ENCODE data around the gene IFT43.

The IFT43 gene

GRCh38 chr14:76101391-76102379 lies 116.1 kb downstream of the IFT43 start:
- no peaks in the 10 kb centered on the region for H3K27me3 ChIP-seq (ENCODE audit: low read depth)
- H3K4me1 ChIP-seq, result no peaks in the 10 kb centered on the region
- no peaks in the 10 kb centered on the region for H3K36me3 ChIP-seq (replicated peaks)
- no peak overlapping the region for H3K4me3 ChIP-seq
- in situ Hi-C loops (cut with MboI; ENCODE audit: low sequenced_read_pairs), result no loop called here
- no peak for DNase-seq (ENCODE audit: low spot score in 2 of 2)
- H3K9me3 ChIP-seq, result no peaks in the 10 kb centered on the region

- Histone ChIP-seq H3K36me3 (replicated peaks) (no peaks in the 10 kb centered on the region), H3K27me3 (ENCODE audit: low read depth) (no peaks in the 10 kb centered on the region), H3K9me3 (no peaks in the 10 kb centered on the region), H3K4me1 (no peaks in the 10 kb centered on the region), H3K4me3 (no peak overlapping the region)
- in situ Hi-C loops (cut with MboI; ENCODE audit: low sequenced_read_pairs), result no loop called here
- DNase-seq (ENCODE audit: low spot score in 2 of 2), result no peak
These were observed 119.3 kb downstream of the IFT43 start for GRCh38 chr14:76104802-76105355.

- no peaks in the 10 kb centered on the region for H3K9me3 ChIP-seq
- no peak overlapping the region for H3K4me3 ChIP-seq
- H3K36me3 ChIP-seq (replicated peaks), result no peaks in the 10 kb centered on the region
- H3K4me1 ChIP-seq, result no peaks in the 10 kb centered on the region
- no peaks in the 10 kb centered on the region for H3K27me3 ChIP-seq (ENCODE audit: low read depth)
- in situ Hi-C loops (cut with MboI; ENCODE audit: low sequenced_read_pairs), result no loop called here
- no peak for DNase-seq (ENCODE audit: low spot score in 2 of 2)
These were observed 120.6 kb downstream of the IFT43 start for GRCh38 chr14:76106188-76106587.

GRCh38 chr14:76109087-76109880 lies 123.7 kb downstream of the IFT43 start:
- no peak overlapping the region for H3K4me3 ChIP-seq
- H3K36me3 ChIP-seq (replicated peaks), result no peaks in the 10 kb centered on the region
- in situ Hi-C loops (cut with MboI; ENCODE audit: low sequenced_read_pairs), result no loop called here
- H3K4me1 ChIP-seq, result no peaks in the 10 kb centered on the region
- DNase-seq (ENCODE audit: low spot score in 2 of 2), result no peak
- no peaks in the 10 kb centered on the region for H3K9me3 ChIP-seq
- H3K27me3 ChIP-seq (ENCODE audit: low read depth), result no peaks in the 10 kb centered on the region

- DNase-seq (ENCODE audit: low spot score in 2 of 2), result peak; percentile 18 to 20
- H3K4me1 ChIP-seq, result no peaks in the 10 kb centered on the region
These were observed 127.5 kb downstream of the IFT43 start for GRCh38 chr14:76112889-76113624.

GRCh38 chr14:76113691-76114090 lies 128.1 kb downstream of the IFT43 start:
- in situ Hi-C loops (cut with MboI; ENCODE audit: low sequenced_read_pairs), result no loop called here
- H3K4me1 ChIP-seq, result no peaks in the 10 kb centered on the region
- H3K4me3 ChIP-seq, result no peak overlapping the region
- no peaks in the 10 kb centered on the region for H3K36me3 ChIP-seq (replicated peaks)
- no peaks in the 10 kb centered on the region for H3K9me3 ChIP-seq
- H3K27me3 ChIP-seq (ENCODE audit: low read depth), result no peaks in the 10 kb centered on the region
- no peak for DNase-seq (ENCODE audit: low spot score in 2 of 2)

More at GRCh38 chr14:76112889-76113624, 127.5 kb downstream of the IFT43 start:
- Histone ChIP-seq H3K36me3 (replicated peaks) (no peaks in the 10 kb centered on the region), H3K4me3 (no peak overlapping the region), H3K27me3 (ENCODE audit: low read depth) (no peaks in the 10 kb centered on the region), H3K9me3 (no peaks in the 10 kb centered on the region)
- in situ Hi-C loops (cut with MboI; ENCODE audit: low sequenced_read_pairs), result no loop called here

GRCh38 chr14:76115010-76115422 lies 129.5 kb downstream of the IFT43 start:
- in situ Hi-C loops (cut with MboI; ENCODE audit: low sequenced_read_pairs), result no loop called here
- Histone ChIP-seq H3K27me3 (ENCODE audit: low read depth) (no peaks in the 10 kb centered on the region), H3K9me3 (no peaks in the 10 kb centered on the region), H3K4me1 (no peaks in the 10 kb centered on the region), H3K36me3 (replicated peaks) (no peaks in the 10 kb centered on the region), H3K4me3 (no peak overlapping the region)
- no peak for DNase-seq (ENCODE audit: low spot score in 2 of 2)

- Histone ChIP-seq H3K4me1 (no peaks in the 10 kb centered on the region), H3K27me3 (ENCODE audit: low read depth) (no peaks in the 10 kb centered on the region), H3K4me3 (no peak overlapping the region), H3K36me3 (replicated peaks) (no peaks in the 10 kb centered on the region), H3K9me3 (no peaks in the 10 kb centered on the region)
- DNase-seq (ENCODE audit: low spot score in 2 of 2), result no peak
- in situ Hi-C loops (cut with MboI; ENCODE audit: low sequenced_read_pairs), result no loop called here
These were observed 132.4 kb downstream of the IFT43 start for GRCh38 chr14:76117789-76118484.

GRCh38 chr14:76118594-76118993 lies 133.0 kb downstream of the IFT43 start:
- H3K4me3 ChIP-seq, result no peak overlapping the region
- no peaks in the 10 kb centered on the region for H3K4me1 ChIP-seq
- DNase-seq (ENCODE audit: low spot score in 2 of 2), result no peak
- H3K9me3 ChIP-seq, result no peaks in the 10 kb centered on the region
- no peaks in the 10 kb centered on the region for H3K36me3 ChIP-seq (replicated peaks)
- H3K27me3 ChIP-seq (ENCODE audit: low read depth), result no peaks in the 10 kb centered on the region
- in situ Hi-C loops (cut with MboI; ENCODE audit: low sequenced_read_pairs), result no loop called here

GRCh38 chr14:76121089-76121748 lies 135.7 kb downstream of the IFT43 start:
- no peaks in the 10 kb centered on the region for H3K4me1 ChIP-seq
- no peaks in the 10 kb centered on the region for H3K9me3 ChIP-seq
- DNase-seq (ENCODE audit: low spot score in 2 of 2), result no peak
- no peak overlapping the region for H3K4me3 ChIP-seq
- no peaks in the 10 kb centered on the region for H3K36me3 ChIP-seq (replicated peaks)
- in situ Hi-C loops (cut with MboI; ENCODE audit: low sequenced_read_pairs), result no loop called here
- no peaks in the 10 kb centered on the region for H3K27me3 ChIP-seq (ENCODE audit: low read depth)

- in situ Hi-C loops (cut with MboI; ENCODE audit: low sequenced_read_pairs), result no loop called here
- no peaks in the 10 kb centered on the region for H3K9me3 ChIP-seq
- no peak for DNase-seq (ENCODE audit: low spot score in 2 of 2)
These were observed 138.1 kb downstream of the IFT43 start for GRCh38 chr14:76123426-76124225.

GRCh38 chr14:76125511-76125910 lies 139.9 kb downstream of the IFT43 start:
- Histone ChIP-seq H3K4me3 (no peak overlapping the region), H3K9me3 (no peaks in the 10 kb centered on the region), H3K4me1 (no peaks in the 10 kb centered on the region), H3K36me3 (replicated peaks) (no peaks in the 10 kb centered on the region), H3K27me3 (ENCODE audit: low read depth) (no peaks in the 10 kb centered on the region)
- in situ Hi-C loops (cut with MboI; ENCODE audit: low sequenced_read_pairs), result no loop called here
- DNase-seq (ENCODE audit: low spot score in 2 of 2), result no peak

More at GRCh38 chr14:76123426-76124225, 138.1 kb downstream of the IFT43 start:
- no peaks in the 10 kb centered on the region for H3K36me3 ChIP-seq (replicated peaks)
- no peak overlapping the region for H3K4me3 ChIP-seq
- H3K4me1 ChIP-seq, result no peaks in the 10 kb centered on the region
- H3K27me3 ChIP-seq (ENCODE audit: low read depth), result no peaks in the 10 kb centered on the region

All from HAP-1 (cell line).